SK-N-SH (cell line): ENCODE data around the gene CDC42SE2. TPM values are rescaled to one million over a fixed set of nuclear protein-coding genes. Genes with fewer than 3 reads are reported as not detected.
A peak's percentile ranks its signal among the peaks of the same experiment; 100 is the strongest.

Experiments used
- CTCF ChIA-PET: fragments of 300-600, 350-600 bp; formaldehyde crosslinking; extraction: SDS; loops from one replicate; lab custom pipeline; 2021; lab: Yijun Ruan, JAX
- POLR2A ChIA-PET: fragments of 350-600 bp; sonication (Branson Sonifier 250); formaldehyde crosslinking; extraction: SDS; loops from one replicate; lab custom pipeline; 2020; ENCODE audit warnings: antibody characterized with exemption, inconsistent platforms; lab: Yijun Ruan, JAX
- DNase-seq: peaks from one replicate; pipeline ENCODE4 v3.0.0; 2012
- H2AFZ ChIP-seq: fragments of 200-600 bp; sonication (generic); 2 replicates; pipeline ENCODE4 v1.8.1; 2016; ENCODE audit warnings: antibody characterized with exemption, mild to moderate bottlenecking, low read depth
- H3F3A ChIP-seq: fragments of 200-600 bp; sonication (generic); replicated peaks from 2 replicates; pipeline ENCODE3; 2016; ENCODE audit warnings: antibody characterized with exemption, mild to moderate bottlenecking; ENCODE audit not compliant: insufficient read depth
- H3K27ac ChIP-seq, 2 experiments: fragments of 200-500 bp in 1 of 2; fragments of 200-600 bp in 1 of 2; sonication (Bioruptor generic) in 1 of 2; sonication (generic), shearing (Covaris generic) in 1 of 2; 2 replicates each; pipeline versions ENCODE4 v1.5.1 to v1.6.1; 2014 to 2016; ENCODE audit warnings: low read depth in 2 of 2, inconsistent platforms in 1 of 2, low read length in 1 of 2, mild to moderate bottlenecking in 1 of 2, mixed read lengths in 1 of 2
- H3K27me3 ChIP-seq: fragments of 200-600 bp; sonication (generic), shearing (Covaris generic); 2 replicates; pipeline ENCODE4 v1.6.1; 2016; ENCODE audit warnings: mixed run types; ENCODE audit not compliant: insufficient read depth
- H3K36me3 ChIP-seq, 2 experiments: fragments of 200-500 bp in 1 of 2; fragments of 200-600 bp in 1 of 2; sonication (Bioruptor generic) in 1 of 2; sonication (generic) in 1 of 2; replicated peaks in 1 of 2; 2 replicates each; pipeline versions ENCODE3 to v1.5.1; 2014 to 2016; ENCODE audit warnings: low read length in 1 of 2, mild to moderate bottlenecking in 1 of 2; ENCODE audit not compliant: insufficient read depth in 2 of 2, control insufficient read depth in 1 of 2
- H3K4me1 ChIP-seq, 2 experiments: fragments of 200-500 bp in 1 of 2; fragments of 200-600 bp in 1 of 2; sonication (Bioruptor generic) in 1 of 2; sonication (generic), shearing (Covaris generic) in 1 of 2; 2 replicates each; pipeline versions ENCODE4 v1.5.1 to v1.6.1; 2014 to 2016; ENCODE audit warnings: low read depth in 1 of 2, low read length in 1 of 2, mixed run types in 1 of 2; ENCODE audit not compliant: insufficient read depth in 2 of 2, control insufficient read depth in 1 of 2
- H3K4me2 ChIP-seq: fragments of 200-600 bp; sonication (generic), shearing (Covaris generic); 2 replicates; pipeline ENCODE4 v1.6.1; 2017; ENCODE audit warnings: mixed run types
- H3K4me3 ChIP-seq, 2 experiments: fragments of 200-500 bp in 1 of 2; fragments of 200-600 bp in 1 of 2; sonication (Bioruptor generic) in 1 of 2; sonication (generic), shearing (Covaris generic) in 1 of 2; 2 replicates each; pipeline versions ENCODE4 v1.5.1 to v1.8.1; 2014 to 2016; ENCODE audit warnings: low read depth in 2 of 2, inconsistent platforms in 1 of 2, low read length in 1 of 2, mild to moderate bottlenecking in 1 of 2, mixed read lengths in 1 of 2, moderate library complexity in 1 of 2
- H3K79me2 ChIP-seq: fragments of 200-600 bp; sonication (generic); 2 replicates; pipeline ENCODE4 v1.8.1; 2017; ENCODE audit warnings: mild to moderate bottlenecking; ENCODE audit not compliant: insufficient read depth
- H3K9ac ChIP-seq: fragments of 200-600 bp; sonication (generic); 2 replicates; pipeline ENCODE4 v1.6.1; 2017; ENCODE audit warnings: mixed run types
- H3K9me2 ChIP-seq: fragments of 200-600 bp; sonication (generic); 2 replicates; pipeline ENCODE4 v1.6.1; 2017; ENCODE audit warnings: mixed run types
- H3K9me3 ChIP-seq: fragments of 200-600 bp; sonication (generic); 2 replicates; pipeline ENCODE4 v1.6.1; 2017; ENCODE audit warnings: mixed run types, mild to moderate bottlenecking, moderate library complexity
- H4K20me1 ChIP-seq: fragments of 200-600 bp; sonication (generic); 2 replicates; pipeline ENCODE4 v1.6.1; 2017; ENCODE audit warnings: mild to moderate bottlenecking, mixed run types; ENCODE audit not compliant: insufficient read depth
- EZH2phosphoT487 ChIP-seq: fragments of 200-600 bp; sonication (generic); IDR thresholded peaks from 2 replicates; pipeline ENCODE4 v1.6.1; 2017; ENCODE audit warnings: low read depth, mixed run types, mild to moderate bottlenecking, antibody characterized with exemption, moderate library complexity, borderline replicate concordance
- FOSL2 ChIP-seq: IDR thresholded peaks from 2 replicates; pipeline ENCODE4 v1.4.0; 2012; ENCODE audit warnings: low read depth, mild to moderate bottlenecking, moderate library complexity, borderline replicate concordance
- GABPA ChIP-seq: IDR thresholded peaks from 2 replicates; pipeline ENCODE4 v1.4.0; 2012; ENCODE audit warnings: low read depth, mild to moderate bottlenecking
- SMC3 ChIP-seq: IDR thresholded peaks from 2 replicates; pipeline ENCODE4 v1.6.1; 2012; ENCODE audit warnings: low read depth, low read length, improper control_type of control experiment
- TCF12 ChIP-seq: IDR thresholded peaks from 2 replicates; pipeline ENCODE4 v1.4.0; 2012
- TEAD4 ChIP-seq: IDR thresholded peaks from 2 replicates; pipeline ENCODE4 v1.4.0; 2012; ENCODE audit warnings: mild to moderate bottlenecking, borderline replicate concordance; ENCODE audit not compliant: insufficient read depth
- USF1 ChIP-seq: IDR thresholded peaks from 2 replicates; pipeline ENCODE4 v1.4.0; 2012; ENCODE audit warnings: low read depth, borderline replicate concordance
- YY1 ChIP-seq: IDR thresholded peaks from 2 replicates; pipeline ENCODE4 v1.4.0; 2012; ENCODE audit warnings: low read depth, mild to moderate bottlenecking
- WGBS: methylation state at CpG from one replicate; pipeline ENCODE4 v1.1.6; 2017; ENCODE audit warnings: low lambda C conversion rate; 5-methylcytosine and 5-hydroxymethylcytosine counted together
- polyA plus RNA-seq, 3 experiments: library from polyadenylated mRNA; depleted of rRNA; stranded (reverse); fragments of >200 nt; gene quantifications; 2 replicates each; pipeline ENCODE4 v1.2.3, GENCODE V29; 2012
- TF ChIP-seq, protein P1 (sequence below): IDR thresholded peaks from 2 replicates; pipeline ENCODE4; 2012
- TF ChIP-seq, protein P2 (sequence below): fragments of 200-600 bp; sonication (generic); IDR thresholded peaks from 2 replicates; pipeline ENCODE4 v1.6.1; 2017; ENCODE audit warnings: antibody characterized with exemption, mild to moderate bottlenecking, moderate library complexity
- TF ChIP-seq, protein P3 (sequence below): fragments of 150-350 bp; IDR thresholded peaks from 2 replicates; pipeline ENCODE4 v1.6.1; 2017; ENCODE audit warnings: antibody characterized with exemption, low read length, low read depth, borderline replicate concordance

Gene CDC42SE2
- polyA plus RNA-seq, 1 of the 3 experiments (the other 2 are of a cell fraction): 8.6 TPM

GRCh38 chr5:131353991-131354390 lies 90.1 kb downstream of the CDC42SE2 start (continued):
- TF ChIP-seq, protein P1, sequence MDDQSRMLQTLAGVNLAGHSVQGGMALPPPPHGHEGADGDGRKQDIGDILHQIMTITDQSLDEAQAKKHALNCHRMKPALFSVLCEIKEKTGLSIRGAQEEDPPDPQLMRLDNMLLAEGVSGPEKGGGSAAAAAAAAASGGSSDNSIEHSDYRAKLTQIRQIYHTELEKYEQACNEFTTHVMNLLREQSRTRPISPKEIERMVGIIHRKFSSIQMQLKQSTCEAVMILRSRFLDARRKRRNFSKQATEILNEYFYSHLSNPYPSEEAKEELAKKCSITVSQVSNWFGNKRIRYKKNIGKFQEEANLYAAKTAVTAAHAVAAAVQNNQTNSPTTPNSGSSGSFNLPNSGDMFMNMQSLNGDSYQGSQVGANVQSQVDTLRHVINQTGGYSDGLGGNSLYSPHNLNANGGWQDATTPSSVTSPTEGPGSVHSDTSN: no peak

- POLR2A ChIA-PET: no interaction called here
- DNase-seq: no peak
- TF ChIP-seq EZH2phosphoT487 (no peak), TCF12 (no peak), TEAD4 (no peak), GABPA (no peak), YY1 (no peak), FOSL2 (no peak), USF1 (no peak), SMC3 (no peak)
- TF ChIP-seq, protein P1: no peak
- TF ChIP-seq, protein P2, sequence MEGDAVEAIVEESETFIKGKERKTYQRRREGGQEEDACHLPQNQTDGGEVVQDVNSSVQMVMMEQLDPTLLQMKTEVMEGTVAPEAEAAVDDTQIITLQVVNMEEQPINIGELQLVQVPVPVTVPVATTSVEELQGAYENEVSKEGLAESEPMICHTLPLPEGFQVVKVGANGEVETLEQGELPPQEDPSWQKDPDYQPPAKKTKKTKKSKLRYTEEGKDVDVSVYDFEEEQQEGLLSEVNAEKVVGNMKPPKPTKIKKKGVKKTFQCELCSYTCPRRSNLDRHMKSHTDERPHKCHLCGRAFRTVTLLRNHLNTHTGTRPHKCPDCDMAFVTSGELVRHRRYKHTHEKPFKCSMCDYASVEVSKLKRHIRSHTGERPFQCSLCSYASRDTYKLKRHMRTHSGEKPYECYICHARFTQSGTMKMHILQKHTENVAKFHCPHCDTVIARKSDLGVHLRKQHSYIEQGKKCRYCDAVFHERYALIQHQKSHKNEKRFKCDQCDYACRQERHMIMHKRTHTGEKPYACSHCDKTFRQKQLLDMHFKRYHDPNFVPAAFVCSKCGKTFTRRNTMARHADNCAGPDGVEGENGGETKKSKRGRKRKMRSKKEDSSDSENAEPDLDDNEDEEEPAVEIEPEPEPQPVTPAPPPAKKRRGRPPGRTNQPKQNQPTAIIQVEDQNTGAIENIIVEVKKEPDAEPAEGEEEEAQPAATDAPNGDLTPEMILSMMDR: no peak
- TF ChIP-seq, protein P3, sequence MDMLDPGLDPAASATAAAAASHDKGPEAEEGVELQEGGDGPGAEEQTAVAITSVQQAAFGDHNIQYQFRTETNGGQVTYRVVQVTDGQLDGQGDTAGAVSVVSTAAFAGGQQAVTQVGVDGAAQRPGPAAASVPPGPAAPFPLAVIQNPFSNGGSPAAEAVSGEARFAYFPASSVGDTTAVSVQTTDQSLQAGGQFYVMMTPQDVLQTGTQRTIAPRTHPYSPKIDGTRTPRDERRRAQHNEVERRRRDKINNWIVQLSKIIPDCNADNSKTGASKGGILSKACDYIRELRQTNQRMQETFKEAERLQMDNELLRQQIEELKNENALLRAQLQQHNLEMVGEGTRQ: no peak
Observed at GRCh38 chr5:131355971-131356528, 92.2 kb downstream of the CDC42SE2 start.

More at GRCh38 chr5:131355971-131356528, 92.2 kb downstream of the CDC42SE2 start:
- Histone ChIP-seq H3K9ac (no peak overlapping the region), H2AFZ (no peak overlapping the region), H3K27ac (peak overlapping the region; percentile 23 to 35; a peak in 3 of 4 replicates), H4K20me1 (0 out of 2 replicates have a peak, but pooled peaks cover 4% of the 10 kb centered on the region), H3K27me3 (no peaks in the 10 kb centered on the region), H3F3A (peaks cover 3% of the 10 kb centered on the region), H3K9me3 (no peaks in the 10 kb centered on the region), H3K4me1 (peaks cover 0 to 5% of the 10 kb centered on the region in 2 experiments; a peak in 1 of 4 replicates), H3K9me2 (no peaks in the 10 kb centered on the region), H3K4me2 (peak overlapping the region; percentile 61), H3K79me2 (peaks cover 12% of the 10 kb centered on the region), H3K4me3 (0 out of 4 replicates have a peak overlapping the region, but pooled peaks of 1 of the 2 experiments have one; percentile 6), H3K36me3 (peaks cover 7 to 13% of the 10 kb centered on the region in 2 experiments)
- CTCF ChIA-PET: interaction anchor here (1.3 kb wide), 1 partner anchor 26 kb away, joined by 6 read pairs; no protein-coding TSS in a partner anchor
- 73% methylated on average over 1 of the region's 1 CpG for WGBS
